ENCODE data around the gene TAF1L.
"Not testable (repeated sequence)": the region's sequence is repeated elsewhere in the genome, so short reads cannot be mapped to it uniquely, and the experiment has no call there.

Gene TAF1L

GRCh38 chr9:32635362-32635761, at the start of gene TAF1L:
Gene TAF1L (minus strand): TSS chr9:32635669. CDS start chr9:32635579, 90 bp downstream.
- DNase-seq: no peak

DNA sequence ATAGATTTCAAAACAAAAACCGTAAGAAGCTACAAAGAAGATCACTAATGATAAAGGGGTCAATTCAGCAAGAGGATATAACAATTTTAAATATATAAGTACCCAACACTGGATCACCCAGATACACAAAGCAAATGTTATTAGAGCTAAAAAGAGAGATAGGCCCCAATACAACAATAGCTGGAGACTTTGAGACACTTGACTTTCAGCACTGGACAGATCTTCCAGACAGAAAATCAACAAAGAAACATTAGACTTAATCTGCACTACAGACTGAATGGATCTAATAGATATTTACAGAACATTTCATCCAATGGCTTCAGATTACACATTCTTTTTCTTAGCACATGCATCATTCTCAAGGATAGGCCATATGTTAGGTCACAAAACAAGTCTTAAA, 46.3 kb upstream of the TAF1L start:
- no peak for DNase-seq

DNA sequence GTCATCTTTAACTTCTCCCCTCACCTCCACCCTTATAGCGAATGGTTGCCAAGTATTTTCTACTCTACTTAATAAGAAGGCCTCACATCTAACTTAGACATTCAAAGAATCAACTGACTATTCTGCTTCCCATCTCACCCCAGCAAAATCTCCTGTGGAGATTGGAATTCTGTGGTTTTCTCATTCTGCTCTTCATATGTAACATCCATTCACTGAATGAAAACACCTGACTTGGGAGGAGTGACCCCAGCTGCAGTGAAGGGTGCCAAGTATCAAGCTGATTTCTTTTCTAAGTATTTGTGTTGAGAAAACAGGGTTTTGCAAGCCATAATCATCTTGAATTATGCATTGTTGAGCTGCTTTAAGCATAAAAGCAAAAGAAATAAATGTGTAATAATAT, 42.5 kb upstream of the TAF1L start:
- no peak for DNase-seq

GRCh38 chr9:32672469-32672868, 37.0 kb upstream of the TAF1L start:
- DNase-seq: no peak

DNA sequence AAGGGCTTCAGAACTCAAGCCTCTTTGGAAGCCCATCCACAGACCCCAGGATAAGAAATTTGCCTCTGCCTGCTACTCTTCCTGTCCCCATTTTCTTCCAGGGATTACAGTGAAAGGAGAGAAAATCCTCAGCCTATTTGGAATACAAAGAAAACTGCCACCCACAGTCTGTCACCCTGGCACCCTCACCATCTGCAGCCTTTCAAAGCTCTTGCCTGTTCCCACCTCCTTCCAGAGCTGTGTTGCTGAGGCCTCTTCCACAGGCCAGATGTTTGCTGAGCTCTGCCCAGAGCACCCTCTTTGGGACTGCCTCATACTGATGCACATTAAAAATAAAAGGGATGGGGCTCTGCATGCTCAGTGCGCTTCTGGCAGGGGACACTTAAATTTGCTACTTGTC, 35.9 kb upstream of the TAF1L start:
- DNase-seq: no peak

GRCh38 chr9:32665101-32665500, 29.6 kb upstream of the TAF1L start:
- no peak for DNase-seq

DNA sequence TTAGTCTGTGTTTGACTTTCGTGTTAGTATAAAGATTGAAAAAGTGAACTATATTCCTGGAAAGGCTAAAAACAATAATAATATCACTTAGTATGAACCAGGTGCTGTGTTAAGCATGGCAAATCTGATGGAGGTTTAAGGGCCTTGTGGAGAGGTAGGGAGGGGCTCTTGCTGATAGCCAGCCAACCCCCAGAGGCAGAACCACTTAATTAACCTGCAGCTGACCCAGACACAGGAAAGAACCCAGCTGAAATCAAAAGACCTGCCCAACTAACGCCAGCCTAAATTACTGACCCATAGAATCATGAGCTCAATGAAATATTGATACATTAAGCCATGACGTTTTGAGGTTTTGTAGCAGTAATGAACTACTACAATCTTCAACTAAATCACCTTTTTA, 28.3 kb upstream of the TAF1L start:
- DNase-seq: no peak

GRCh38 chr9:32647671-32648070, 12.2 kb upstream of the TAF1L start:
- DNase-seq: no peak

DNA sequence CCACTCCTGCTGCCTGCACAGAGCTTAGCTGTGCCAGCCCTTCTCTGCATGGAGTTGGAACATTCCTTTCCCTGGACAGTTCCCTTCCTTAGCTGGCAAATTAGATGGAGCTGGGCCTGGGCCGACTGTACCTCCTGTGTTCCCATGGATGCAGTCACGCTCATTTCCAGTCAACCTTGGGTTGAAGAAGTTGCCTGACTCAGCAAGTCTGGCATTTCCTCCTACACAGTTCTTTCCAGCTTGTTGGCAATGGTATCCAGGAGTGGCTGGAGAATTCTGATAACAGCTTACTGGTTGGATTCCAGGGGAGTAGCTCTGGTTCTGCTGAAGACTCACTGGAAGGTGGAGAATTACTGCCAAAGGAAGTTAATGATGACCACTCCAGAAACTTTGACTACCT, 9.2 kb upstream of the TAF1L start:
- DNase-seq: no peak

- not testable (repeated sequence) for DNase-seq
Measured at GRCh38 chr9:32633151-32633550, 2.3 kb downstream of the TAF1L start.

- no peak for DNase-seq
Measured at GRCh38 chr9:32631991-32632390, 3.5 kb downstream of the TAF1L start.

DNA sequence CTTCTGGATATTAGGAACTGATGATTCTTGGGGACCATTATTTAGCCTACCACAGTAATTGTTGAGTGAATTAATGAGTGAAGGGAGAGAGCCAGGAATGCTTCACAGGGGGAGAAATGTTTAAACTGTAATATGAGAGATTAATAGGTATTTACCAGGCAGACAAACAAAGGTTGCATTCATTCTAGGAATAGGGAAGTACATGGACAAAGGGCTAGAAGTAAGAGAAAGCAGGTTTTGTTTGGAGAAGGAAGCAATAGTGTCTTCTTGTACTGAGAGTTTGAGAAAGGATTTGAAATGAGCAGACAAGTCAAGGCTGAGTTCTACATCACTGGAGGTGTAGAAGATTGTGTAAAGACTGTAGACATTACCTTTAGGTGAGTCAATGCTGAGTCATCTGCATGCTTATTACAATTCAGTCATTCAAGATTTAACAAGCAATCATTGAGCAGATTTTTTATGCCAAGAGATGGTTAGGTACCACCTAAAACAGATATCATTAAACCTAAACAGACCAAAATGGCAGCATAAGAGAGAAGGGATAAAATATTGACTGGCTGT, 8.0 kb downstream of the TAF1L start:
- DNase-seq: no peak

DNA sequence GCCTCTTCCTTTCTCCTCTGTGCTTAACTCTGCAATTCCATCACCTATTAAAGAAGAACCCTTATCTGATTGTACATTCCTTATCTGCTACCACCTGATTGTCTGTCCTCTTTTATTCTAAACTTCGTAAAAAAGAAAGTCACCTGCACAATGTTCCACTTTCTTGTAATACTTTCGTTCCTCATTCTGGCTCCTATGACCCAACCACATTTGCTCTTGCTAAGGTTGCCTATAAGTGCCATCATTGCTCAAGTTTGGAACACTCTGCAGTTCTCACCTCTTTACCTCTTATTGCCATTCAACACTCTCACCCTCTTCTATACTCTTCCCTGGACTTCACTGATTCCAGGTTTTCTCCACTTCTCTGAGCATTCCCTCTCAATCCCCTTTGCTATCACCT, 10.1 kb downstream of the TAF1L start:
- DNase-seq: no peak

DNA sequence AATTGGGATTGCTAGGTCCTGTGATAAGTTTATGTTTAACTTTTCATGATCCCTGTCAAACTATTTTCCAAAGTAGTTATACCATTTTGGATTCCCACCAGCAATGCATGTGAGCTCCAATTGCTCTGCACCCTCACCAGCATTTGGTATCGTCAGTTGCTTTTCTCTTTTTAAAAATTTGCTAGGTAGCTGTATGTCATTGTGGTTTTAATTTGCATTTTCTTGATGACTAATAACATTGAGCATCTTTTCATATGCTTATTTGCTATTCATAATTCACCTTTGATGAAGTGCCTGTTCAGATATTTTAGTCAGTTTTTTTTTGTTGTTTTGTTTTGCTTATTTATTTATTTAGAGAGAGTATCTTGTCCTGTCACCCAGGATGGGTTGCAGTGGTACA, 12.5 kb downstream of the TAF1L start:
- DNase-seq: no peak

- DNase-seq: no peak
Measured at GRCh38 chr9:32618261-32618660, 17.2 kb downstream of the TAF1L start.

DNA sequence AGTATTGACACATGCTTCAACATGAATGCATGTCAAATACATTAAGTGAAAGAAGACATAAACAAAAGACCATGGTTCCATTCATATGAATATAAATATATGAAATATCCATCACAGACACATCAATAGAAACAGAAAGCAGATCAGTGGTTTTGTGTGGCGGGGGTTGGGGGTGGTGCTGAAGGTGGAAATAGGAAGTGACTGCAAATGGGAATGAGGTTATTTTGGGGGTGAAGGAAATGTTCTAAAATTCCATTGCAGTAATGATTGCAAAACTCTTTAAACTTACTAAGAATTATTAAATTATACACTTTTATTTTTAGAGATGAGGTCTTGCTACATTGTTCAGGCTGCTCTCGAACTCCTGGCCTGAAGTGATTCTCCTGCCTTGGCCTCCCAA, 28.7 kb downstream of the TAF1L start:
- no peak for DNase-seq

GRCh38 chr9:32603914-32604852, 31.3 kb downstream of the TAF1L start:
- no peak for DNase-seq

GRCh38 chr9:32599021-32599420, 36.4 kb downstream of the TAF1L start:
- DNase-seq: not testable (repeated sequence)

DNA sequence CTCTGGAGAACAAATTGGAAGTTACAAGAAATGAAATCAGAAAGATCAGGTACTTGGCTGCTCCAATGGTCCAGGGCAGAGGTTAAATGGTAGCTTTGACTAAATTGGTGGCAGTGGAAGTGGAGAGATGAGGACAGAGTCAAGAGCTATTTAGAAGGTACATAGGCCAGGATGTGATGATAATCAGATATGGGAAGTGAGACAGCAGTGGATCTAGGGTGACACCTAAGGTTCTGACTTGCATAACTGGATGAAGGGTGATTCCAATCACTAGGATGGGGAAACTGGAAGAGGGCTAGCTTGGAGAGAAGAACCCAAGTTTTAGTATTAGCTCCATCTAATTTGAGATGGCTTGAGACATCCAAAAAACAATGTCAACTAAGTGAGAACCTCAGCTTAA, 38.5 kb downstream of the TAF1L start:
- no peak for DNase-seq

- no peak for DNase-seq
Measured at GRCh38 chr9:32596096-32596865, 39.2 kb downstream of the TAF1L start.

DNA sequence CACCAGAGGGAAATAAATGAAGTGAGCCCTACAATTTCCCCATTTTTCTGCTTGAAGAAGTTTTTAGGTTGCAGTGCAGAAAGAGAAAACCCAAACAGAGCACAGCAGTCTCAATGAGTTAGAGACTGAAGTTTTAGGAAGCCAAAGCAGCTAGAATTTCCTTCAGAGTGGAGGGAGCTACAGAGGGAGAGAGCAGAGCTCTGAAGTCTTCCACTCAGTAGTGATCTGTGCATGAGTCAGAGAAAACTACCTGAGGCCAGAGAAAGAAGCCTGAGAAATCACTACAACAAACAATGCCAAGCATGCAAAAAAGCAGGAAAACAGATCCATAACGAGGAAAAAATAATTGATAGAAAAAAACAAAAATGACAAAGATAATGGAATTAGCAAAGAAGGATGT, 44.6 kb downstream of the TAF1L start:
- DNase-seq: no peak

GRCh38 chr9:32590476-32590875, 45.0 kb downstream of the TAF1L start:
- no peak for DNase-seq

DNA sequence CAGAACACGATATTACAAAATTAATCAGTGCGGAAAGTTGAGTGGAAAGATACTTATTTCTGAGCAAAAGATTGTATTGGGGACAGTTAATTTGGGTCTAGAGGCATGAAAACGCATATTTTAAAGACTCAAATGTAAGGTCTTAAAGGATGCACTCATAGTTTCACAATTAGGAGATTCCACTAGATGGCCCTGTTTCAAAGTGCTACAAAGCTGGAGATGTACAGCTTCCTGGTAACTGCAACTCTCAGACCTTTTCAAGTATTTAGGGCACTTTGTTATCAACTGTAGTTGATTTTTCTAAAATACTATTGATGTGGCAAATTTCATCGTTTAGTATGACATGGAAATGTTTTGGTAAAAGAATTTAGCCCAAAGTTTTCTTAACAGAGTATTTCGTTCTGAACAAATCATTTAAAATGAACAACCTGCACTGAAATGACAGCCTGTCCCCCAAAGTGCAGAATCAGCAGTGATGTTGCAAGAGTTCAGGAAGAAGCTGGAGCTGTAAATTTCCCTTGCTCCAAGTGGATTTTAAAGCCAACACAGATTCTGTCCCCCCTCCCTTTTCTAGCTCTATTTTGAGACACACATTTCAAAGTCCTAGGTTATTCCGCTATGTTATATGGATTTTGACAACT, 46.3 kb downstream of the TAF1L start:
- no peak for DNase-seq
